Fibroblast of skin of scalp (primary cell): ENCODE measurements around the gene USH1G.
"Not testable (repeated sequence)": the region's sequence is repeated elsewhere in the genome, so short reads cannot be mapped to it uniquely, and the experiment has no call there.

Experiments used
- DNase-seq: peaks from one replicate; pipeline ENCODE4 v3.0.0-alpha.2; 2013

Gene USH1G

DNA sequence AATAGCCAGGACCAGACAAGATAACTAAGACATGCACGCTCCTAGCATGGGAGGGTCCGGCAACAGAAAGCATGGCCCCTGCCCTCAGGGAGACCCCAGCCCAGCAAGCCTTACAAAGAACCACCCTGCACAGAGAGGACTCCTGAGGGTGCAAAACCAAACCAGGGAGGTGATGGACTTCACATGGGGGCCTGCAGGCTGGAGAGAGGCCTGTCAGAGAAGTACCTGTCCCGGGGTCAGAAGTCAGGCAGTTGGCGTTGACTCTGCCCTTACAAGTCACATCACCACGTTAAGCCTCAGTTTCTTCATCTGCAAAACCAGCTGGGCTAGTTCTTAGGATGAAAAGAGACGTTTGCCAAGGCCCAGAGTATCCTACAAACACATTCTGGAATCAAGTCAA is 5.7 kb upstream of the USH1G start:
- DNase-seq, result no peak

DNA sequence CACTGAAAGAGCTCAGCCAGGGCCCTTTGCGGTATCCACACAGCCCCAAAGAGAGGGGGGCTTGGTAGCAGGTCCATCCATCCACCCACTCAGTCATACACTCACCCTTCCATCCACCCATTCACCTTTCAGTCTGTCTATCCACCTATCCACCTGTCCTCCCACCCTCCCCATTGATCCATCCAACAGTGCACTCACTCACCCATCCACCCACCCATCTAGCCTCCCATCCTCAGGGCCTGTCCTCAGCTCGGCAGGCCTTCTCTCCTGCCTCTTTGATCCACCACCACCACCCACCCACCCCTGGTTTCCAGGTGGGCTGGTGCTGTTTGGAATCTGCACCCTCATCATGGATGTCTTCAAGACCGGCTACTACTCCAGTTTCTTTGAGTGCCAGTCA is 2.2 kb upstream of the USH1G start:
- no peak for DNase-seq

GRCh38 chr17:74924250-74924948 is 1.3 kb upstream of the USH1G start, which contains the start of gene OTOP2:
OTOP2 (plus strand) TSS chr17:74924273; CDS start chr17:74924633, 360 bp downstream.
- DNase-seq, result no peak

DNA sequence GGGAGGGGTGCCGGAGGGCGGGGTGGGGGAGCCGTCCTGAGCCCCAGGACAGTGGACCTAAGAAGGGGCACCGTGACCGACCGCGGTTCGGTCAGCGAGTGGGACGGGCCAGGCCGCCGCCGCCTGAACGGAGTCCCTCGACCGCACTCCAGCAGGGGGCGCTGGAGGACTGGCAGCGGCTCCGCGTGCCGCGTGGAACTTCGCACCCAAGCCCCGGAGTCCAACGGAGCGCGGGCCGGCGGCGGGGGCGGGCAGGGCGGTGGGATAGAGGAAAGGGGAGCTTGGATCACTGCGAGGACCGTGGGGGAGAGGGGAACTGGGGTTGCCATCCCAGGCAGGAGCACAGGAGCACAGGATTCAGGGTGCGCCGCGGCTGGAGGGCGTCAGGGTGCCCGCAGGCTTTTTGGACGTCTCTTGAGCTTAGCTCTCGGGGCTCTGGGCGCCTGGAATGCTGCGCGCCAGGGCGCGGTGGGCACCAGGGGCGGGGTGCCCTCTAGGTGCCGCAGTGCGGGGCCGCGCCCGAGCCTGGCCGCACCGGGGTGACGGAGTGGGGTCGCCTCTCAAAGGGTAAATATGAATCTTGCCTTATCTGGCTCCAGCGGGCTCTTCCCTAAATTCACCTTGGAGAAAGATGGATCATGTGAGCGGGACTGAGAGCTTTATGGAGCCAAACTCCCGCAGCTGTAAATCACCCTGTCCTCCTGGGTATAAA is 639 bp upstream of the USH1G start:
- peak; percentile 26 for DNase-seq

DNA sequence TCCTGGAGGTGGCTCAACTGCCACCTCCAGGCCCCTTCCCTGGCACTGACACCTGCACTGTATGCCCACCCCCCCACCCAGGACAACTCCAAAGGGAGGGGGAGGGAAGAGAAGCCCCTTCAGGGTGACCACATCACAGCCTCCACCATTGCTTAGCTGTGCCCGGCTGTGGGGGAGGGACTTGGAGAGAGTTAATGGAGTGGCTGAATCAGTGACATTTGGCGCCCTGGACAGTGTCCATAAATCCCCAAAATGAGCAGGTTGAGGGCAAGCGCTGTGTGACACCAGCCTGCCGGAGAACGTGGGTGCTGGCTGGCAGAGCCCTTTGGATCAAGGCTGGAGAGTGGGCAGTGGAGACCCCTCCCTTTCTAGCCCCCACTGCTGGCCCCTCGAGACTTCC is 883 bp downstream of the USH1G start:
- no peak for DNase-seq

GRCh38 chr17:74921769-74922168 is 1.3 kb downstream of the USH1G start:
- DNase-seq, result no peak

- DNase-seq, result no peak
Measured at GRCh38 chr17:74921026-74921681, 1.9 kb downstream of the USH1G start.

GRCh38 chr17:74920642-74921025 is 2.4 kb downstream of the USH1G start:
- DNase-seq, result no peak

- DNase-seq, result no peak
Measured at GRCh38 chr17:74920306-74920620, 2.8 kb downstream of the USH1G start.

- peak; percentile 13 for DNase-seq
Measured at GRCh38 chr17:74919440-74920305, 3.4 kb downstream of the USH1G start.

DNA sequence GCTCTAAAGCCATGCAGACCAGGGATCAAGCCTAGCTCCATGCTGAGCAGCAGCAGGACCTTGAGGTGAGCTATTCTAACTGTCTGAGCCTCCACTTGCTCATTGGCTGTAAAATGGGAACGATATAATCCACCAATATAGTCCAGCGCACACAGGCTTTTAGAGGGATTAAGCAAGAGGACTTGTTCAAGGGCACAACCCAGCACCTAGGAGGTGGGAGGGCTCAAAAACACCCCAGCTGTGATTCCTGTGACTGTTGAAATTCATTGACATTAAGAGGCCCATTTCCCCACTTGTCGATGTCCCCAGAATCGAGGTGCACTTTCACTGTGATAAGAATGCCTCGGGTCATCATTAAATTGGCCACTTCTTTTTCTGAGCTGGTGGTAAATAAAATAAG is 4.1 kb downstream of the USH1G start:
- no peak for DNase-seq

GRCh38 chr17:74917430-74917829 is 5.6 kb downstream of the USH1G start:
- DNase-seq, result no peak

- no peak for DNase-seq
Measured at GRCh38 chr17:74916851-74917199, 6.2 kb downstream of the USH1G start.

DNA sequence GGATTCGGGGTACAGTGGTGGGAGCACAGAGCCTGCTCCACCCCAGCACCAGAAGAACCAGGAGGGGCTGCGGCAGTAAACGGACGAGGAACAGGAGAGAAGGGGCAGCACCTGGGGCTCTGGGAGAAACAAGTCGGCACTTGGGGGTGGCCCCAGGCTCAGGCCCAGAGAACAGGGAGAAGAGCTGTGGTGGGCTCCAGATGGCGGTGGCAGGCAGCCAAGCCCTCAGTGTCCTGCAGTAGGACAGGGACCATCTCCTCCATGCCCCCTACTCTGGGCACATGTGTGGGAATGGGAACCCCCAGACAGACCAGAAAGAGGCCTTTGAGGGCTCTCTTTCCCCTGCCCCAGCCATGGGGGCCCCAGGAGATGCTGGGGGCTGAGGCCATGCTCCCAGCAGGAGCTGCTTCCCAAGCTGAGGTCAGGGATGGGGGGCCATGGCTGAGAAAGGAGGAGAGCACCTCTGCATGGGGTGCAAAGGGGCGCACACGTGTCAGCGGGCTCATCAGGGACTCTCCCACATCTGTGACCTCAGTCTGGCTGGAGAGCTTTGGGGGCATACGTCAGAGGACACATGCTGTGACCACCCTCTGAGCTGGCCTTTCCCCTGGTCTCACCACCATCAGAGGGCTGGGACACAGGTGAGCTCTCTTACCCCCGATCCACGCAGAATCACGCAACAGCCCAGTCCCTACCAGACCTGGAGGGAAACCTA is 6.8 kb downstream of the USH1G start:
- no peak for DNase-seq

DNA sequence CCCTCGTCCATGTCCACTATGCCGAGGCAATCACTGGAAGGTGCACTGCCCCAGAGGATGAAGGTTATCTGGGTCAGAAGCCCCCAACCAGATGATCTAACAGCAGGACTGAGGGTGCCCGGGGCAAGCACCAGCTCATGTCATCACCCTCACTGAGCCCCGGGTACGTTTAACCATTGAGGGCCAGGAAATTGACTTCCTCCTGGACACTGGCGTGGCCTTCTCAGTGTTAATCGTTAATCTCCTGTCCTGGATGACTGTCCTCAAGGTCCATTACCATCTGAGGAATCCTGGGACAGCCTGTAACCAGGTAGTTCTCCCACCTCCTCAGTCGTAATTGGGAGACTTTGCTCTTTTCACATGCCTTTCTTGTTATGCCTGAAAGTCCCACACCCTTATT is 11.6 kb downstream of the USH1G start:
- not testable (repeated sequence) for DNase-seq

- not testable (repeated sequence) for DNase-seq
Measured at GRCh38 chr17:74909097-74909496, 14.0 kb downstream of the USH1G start.

DNA sequence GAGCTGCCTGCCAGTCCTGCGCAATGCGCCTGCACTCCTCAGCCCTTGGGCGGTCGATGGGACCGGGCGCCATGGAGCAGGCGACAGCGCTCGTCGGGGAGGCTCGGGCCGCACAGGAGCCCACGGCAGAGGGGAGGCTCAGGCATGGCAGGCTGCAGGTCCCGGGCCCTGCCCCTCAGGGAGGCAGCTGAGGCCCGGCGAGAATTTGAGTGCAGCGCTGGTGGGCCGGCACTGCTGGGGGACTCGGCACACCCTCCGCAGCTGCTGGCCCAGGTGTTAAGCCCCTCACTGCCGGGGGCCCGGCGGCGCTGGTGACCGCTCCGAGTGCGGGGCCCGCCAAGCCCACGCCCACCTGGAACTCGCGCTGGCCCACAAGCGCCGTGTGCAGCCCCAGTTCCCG is 16.0 kb downstream of the USH1G start:
- DNase-seq, result no peak

- DNase-seq, result not testable (repeated sequence)
Measured at GRCh38 chr17:74906214-74906793, 16.8 kb downstream of the USH1G start.

DNA sequence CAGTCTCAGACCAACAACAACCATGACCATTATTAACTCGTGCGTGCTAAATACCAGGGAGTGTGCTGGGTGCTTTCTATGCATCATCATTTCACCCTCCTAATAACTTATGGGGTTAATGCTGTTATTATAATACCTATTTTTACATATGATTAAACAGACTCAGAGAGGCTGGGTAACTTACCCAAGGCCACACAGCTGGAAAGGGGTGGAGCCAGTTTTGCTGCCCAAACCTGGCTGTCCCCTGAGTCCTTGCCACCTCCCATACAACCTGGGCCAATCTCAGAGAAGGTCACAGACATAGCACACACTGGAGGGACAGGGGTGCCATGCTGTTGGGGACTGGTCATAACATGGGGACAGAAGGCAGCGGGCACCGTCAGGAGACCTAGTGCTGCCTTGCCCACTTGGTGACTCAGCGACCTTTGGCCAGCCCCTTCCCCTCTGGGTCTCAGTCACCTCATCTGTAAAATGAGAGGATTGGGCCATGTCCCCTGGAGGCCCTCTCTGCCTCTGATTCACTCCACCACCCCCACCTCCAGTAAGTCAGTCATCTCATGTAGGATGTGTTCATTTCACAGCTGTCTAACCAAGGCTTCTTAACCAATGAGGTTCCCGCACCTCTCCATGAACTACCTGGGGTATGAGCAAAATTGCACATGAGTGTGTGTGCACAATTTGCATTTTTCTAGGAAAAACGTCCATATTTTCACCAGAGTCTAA is 18.2 kb downstream of the USH1G start:
- DNase-seq, result no peak

DNA sequence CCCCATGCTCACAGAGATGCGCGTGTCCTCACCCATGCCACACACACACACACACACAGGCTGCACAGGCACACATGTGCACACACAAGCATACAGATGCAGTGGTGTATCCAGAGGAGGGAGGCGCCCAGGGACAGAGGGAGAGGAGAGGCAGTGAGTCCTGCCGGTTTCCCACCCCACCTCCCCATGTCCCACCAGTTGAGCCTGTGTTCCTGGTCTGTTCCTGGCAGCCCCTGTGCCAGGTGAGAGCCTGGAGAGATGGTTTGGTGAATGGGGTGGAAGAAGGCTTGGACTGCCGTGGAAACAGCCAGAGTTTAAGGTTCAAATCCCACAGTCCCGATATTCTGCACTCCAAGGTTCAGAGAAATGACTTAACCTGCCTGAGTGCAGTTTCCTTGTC is 19.4 kb downstream of the USH1G start:
- DNase-seq, result no peak

DNA sequence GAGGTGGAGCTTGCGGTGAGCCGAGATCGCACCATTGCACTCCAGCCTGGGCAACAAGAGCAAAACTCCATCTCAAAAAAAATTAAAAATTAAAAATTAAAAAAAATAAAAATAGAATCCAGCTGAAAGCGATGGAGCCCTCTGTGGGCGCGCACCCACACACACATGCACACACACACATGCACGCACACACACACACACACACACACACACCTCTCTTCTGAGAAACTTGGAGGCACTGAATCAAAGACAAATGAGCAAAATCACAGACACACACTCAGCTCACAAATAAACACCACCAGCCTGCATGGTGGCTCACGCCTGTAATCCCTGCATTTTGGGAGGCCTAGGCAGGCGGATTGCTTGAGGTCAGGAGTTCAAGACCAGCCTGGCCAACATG is 20.0 kb downstream of the USH1G start:
- DNase-seq, result no peak
